HG03045 (cell line): ENCODE data around the gene LVRN.
A peak's percentile ranks its signal among the peaks of the same experiment; 100 is the strongest.

Experiments
- ATAC-seq: cut with Tn5 transposase; IDR thresholded peaks from one replicate; pipeline ENCODE4 v1.9.1; 2021; ENCODE audit warnings: mild to moderate bottlenecking, moderate library complexity; ENCODE audit not compliant: unreplicated experiment

Gene LVRN

GRCh38 chr5:115954144-115954543 lies 8.1 kb upstream of the LVRN start:
- ATAC-seq = no peak

GRCh38 chr5:115956957-115957356 lies 5.3 kb upstream of the LVRN start:
- ATAC-seq = no peak

GRCh38 chr5:115961381-115962238 lies 665 bp upstream of the LVRN start:
- no peak for ATAC-seq

GRCh38 chr5:115962565-115963402 lies 509 bp downstream of the LVRN start:
- no peak for ATAC-seq

- no peak for ATAC-seq
Measured at GRCh38 chr5:115963566-115963965, 1.3 kb downstream of the LVRN start.

- no peak for ATAC-seq
Measured at GRCh38 chr5:115968770-115969169, 6.5 kb downstream of the LVRN start.

GRCh38 chr5:115977096-115977495 lies 14.8 kb downstream of the LVRN start:
- peak; percentile 85 for ATAC-seq

- ATAC-seq = no peak
Measured at GRCh38 chr5:115977988-115978387, 15.7 kb downstream of the LVRN start.

GRCh38 chr5:115978779-115979178 lies 16.5 kb downstream of the LVRN start:
- ATAC-seq = no peak

- no peak for ATAC-seq
Measured at GRCh38 chr5:115979201-115980041, 17.1 kb downstream of the LVRN start.

GRCh38 chr5:115983519-115983918 lies 21.2 kb downstream of the LVRN start:
- ATAC-seq = no peak

GRCh38 chr5:115985802-115986757 lies 23.8 kb downstream of the LVRN start:
- no peak for ATAC-seq

GRCh38 chr5:115988002-115988401 lies 25.7 kb downstream of the LVRN start:
- no peak for ATAC-seq

- no peak for ATAC-seq
Measured at GRCh38 chr5:115992848-115993350, 30.6 kb downstream of the LVRN start.

GRCh38 chr5:115995351-115995750 lies 33.1 kb downstream of the LVRN start:
- no peak for ATAC-seq

GRCh38 chr5:116002116-116002906 lies 40.0 kb downstream of the LVRN start:
- ATAC-seq = no peak

GRCh38 chr5:116004248-116004647 lies 42.0 kb downstream of the LVRN start:
- no peak for ATAC-seq

- ATAC-seq = no peak
Measured at GRCh38 chr5:116009806-116010205, 47.5 kb downstream of the LVRN start.

- ATAC-seq = no peak
Measured at GRCh38 chr5:116011046-116011445, 48.8 kb downstream of the LVRN start.
